Measurements from ENCODE around the gene ZNF221. TPM values are rescaled to one million over a fixed set of nuclear protein-coding genes. Genes with fewer than 3 reads are reported as not detected.
A peak's percentile ranks its signal among the peaks of the same experiment; 100 is the strongest.

ZNF221 gene
- polyA plus RNA-seq (2012; ENCODE audit: low read depth, missing spikeins): 0.76 TPM

DNA sequence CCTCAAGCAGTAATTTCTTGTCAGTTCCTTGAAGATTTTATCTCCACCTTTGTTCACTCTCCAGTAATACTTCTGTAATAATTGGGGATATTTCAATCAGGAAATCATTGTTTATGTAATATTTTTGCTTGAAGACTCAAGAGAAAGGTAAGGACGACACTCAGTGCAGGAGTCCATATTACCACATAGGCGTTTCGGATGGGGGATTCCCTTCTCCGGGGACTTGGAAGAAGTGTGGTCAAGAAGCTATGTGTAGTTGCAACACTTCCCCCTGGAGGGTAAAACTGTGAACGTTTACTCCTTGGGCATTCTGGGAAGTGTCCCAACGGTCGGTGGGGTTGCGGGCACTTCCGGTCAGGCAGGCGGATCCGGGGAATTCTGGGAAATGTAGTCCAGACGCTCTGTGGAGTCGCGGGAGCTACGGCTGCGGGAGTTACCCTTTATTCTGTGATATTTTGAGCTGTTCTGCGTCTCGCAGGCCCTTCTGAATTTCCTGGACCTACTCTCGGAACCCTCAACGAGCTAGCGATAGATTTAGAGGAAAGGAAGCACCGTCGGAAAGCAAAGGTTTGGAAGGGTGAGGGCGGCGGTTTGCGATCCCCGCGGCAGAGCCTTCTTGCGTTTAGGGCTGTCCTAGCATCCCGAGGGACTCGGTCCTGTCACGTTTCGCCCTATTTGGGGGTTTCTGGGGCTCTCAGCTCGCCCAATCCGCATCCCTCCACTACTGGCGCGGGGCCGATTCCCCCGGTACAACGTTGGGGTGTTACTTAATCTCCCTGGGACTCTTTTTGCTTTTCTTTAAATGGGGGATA, at the start of gene ZNF221:
ZNF221 (plus strand) TSS at position 395 of the 812 bp plus-strand sequence. CDS start 11,499 bp downstream, outside the sequence.
- DNase-seq (ENCODE audit: insufficient read length, low spot score) (peak; percentile 65), FAIRE-seq (peak; percentile 96)
- peak; percentile 50 for TF ChIP-seq SPI1 (IDR thresholded peaks at IDR 0.05; ENCODE audit: low read depth, low read length)
- peak; percentile 58; the same call in 1 of the 2 replicates for TF ChIP-seq TAF1 (IDR thresholded peaks at IDR 0.05; ENCODE audit: low read depth, low read length)
- TF ChIP-seq POLR2A (IDR thresholded peaks at IDR 0.05; ENCODE audit: low read depth, low read length): 0 out of 2 replicates have a peak, but pooled peaks have one; percentile 17
- no peak for TF ChIP-seq PAX5 (IDR thresholded peaks at IDR 0.05; ENCODE audit: insufficient read depth, low read length, severe bottlenecking)
- TF ChIP-seq POU2F2 (IDR thresholded peaks at IDR 0.05; ENCODE audit: low read depth, low read length): peak; percentile 57; the same call in 1 of the 2 replicates
- no peak for TF ChIP-seq POLR2AphosphoS5 (IDR thresholded peaks at IDR 0.05; ENCODE audit: low read depth, low read length)

GRCh38 chr19:43901395-43902390, 49.3 kb upstream of the ZNF221 start:
- TF ChIP-seq SPI1 (IDR thresholded peaks at IDR 0.05; ENCODE audit: low read depth, low read length): no peak
- 0 out of 2 replicates have a peak, but pooled peaks have one; percentile 46 for TF ChIP-seq POLR2A (IDR thresholded peaks at IDR 0.05; ENCODE audit: low read depth, low read length)
- TF ChIP-seq POU2F2 (IDR thresholded peaks at IDR 0.05; ENCODE audit: low read depth, low read length): peak; percentile 54; the same call in 1 of the 2 replicates
- no peak for TF ChIP-seq TAF1 (IDR thresholded peaks at IDR 0.05; ENCODE audit: low read depth, low read length)
- FAIRE-seq (peak; percentile 97), DNase-seq (ENCODE audit: insufficient read length, low spot score) (peak; percentile 45)

DNA sequence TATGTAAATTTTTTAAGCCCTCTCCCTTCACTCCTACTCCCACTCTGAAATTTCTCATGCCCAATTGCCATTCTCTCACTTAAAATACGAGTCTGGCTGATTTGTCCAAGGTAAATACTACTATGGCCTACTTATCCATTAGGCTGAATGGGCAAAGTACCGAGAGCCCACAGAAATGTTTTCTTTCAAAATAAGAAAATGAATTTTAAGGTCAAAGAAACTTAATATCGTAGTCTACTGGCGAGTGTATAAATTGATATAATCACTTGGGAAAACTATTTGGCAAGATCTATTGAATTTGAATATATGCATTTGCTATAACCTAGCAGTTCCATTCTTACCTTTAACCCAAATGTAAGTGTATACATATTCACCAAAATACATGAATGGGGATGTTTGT, 48.6 kb upstream of the ZNF221 start:
- no peak for FAIRE-seq
- no peak for DNase-seq (ENCODE audit: insufficient read length, low spot score)
- TF ChIP-seq POU2F2 (IDR thresholded peaks at IDR 0.05; ENCODE audit: low read depth, low read length): no peak
- no peak for TF ChIP-seq SPI1 (IDR thresholded peaks at IDR 0.05; ENCODE audit: low read depth, low read length)
- TF ChIP-seq TAF1 (IDR thresholded peaks at IDR 0.05; ENCODE audit: low read depth, low read length): no peak
- no peak for TF ChIP-seq PAX5 (IDR thresholded peaks at IDR 0.05; ENCODE audit: insufficient read depth, low read length, severe bottlenecking)
- no peak for TF ChIP-seq POLR2AphosphoS5 (IDR thresholded peaks at IDR 0.05; ENCODE audit: low read depth, low read length)
- no peak for TF ChIP-seq POLR2A (IDR thresholded peaks at IDR 0.05; ENCODE audit: low read depth, low read length)

DNA sequence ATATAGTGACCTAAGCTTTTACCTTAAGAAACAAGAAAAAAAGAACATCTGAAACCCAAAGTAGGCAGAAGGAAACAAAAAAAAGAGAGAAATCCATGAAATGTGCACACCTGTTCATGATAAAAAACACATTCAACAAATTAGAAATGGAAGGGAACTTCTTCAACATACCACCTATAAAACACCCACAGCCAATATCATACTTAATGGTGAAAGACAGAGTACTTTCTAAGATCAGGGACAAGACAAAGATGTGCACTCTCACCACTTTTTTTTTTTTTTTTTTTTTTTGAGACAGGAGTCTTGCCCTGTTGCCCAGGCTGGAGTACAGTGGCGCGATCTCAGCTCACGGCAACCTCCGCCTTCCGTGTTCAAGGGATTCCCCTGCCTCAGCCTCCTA, 45.1 kb upstream of the ZNF221 start:
- no peak for DNase-seq (ENCODE audit: insufficient read length, low spot score)
- TF ChIP-seq PAX5 (IDR thresholded peaks at IDR 0.05; ENCODE audit: insufficient read depth, low read length, severe bottlenecking) (no peak), TAF1 (IDR thresholded peaks at IDR 0.05; ENCODE audit: low read depth, low read length) (no peak), POLR2AphosphoS5 (IDR thresholded peaks at IDR 0.05; ENCODE audit: low read depth, low read length) (no peak), POLR2A (IDR thresholded peaks at IDR 0.05; ENCODE audit: low read depth, low read length) (no peak), POU2F2 (IDR thresholded peaks at IDR 0.05; ENCODE audit: low read depth, low read length) (no peak), SPI1 (IDR thresholded peaks at IDR 0.05; ENCODE audit: low read depth, low read length) (no peak)
- FAIRE-seq: no peak

GRCh38 chr19:43906774-43907173, 44.3 kb upstream of the ZNF221 start:
- DNase-seq (ENCODE audit: insufficient read length, low spot score) (no peak), FAIRE-seq (no peak)
- TF ChIP-seq POU2F2 (IDR thresholded peaks at IDR 0.05; ENCODE audit: low read depth, low read length) (no peak), TAF1 (IDR thresholded peaks at IDR 0.05; ENCODE audit: low read depth, low read length) (no peak), POLR2A (IDR thresholded peaks at IDR 0.05; ENCODE audit: low read depth, low read length) (no peak), PAX5 (IDR thresholded peaks at IDR 0.05; ENCODE audit: insufficient read depth, low read length, severe bottlenecking) (no peak), SPI1 (IDR thresholded peaks at IDR 0.05; ENCODE audit: low read depth, low read length) (no peak), POLR2AphosphoS5 (IDR thresholded peaks at IDR 0.05; ENCODE audit: low read depth, low read length) (no peak)

DNA sequence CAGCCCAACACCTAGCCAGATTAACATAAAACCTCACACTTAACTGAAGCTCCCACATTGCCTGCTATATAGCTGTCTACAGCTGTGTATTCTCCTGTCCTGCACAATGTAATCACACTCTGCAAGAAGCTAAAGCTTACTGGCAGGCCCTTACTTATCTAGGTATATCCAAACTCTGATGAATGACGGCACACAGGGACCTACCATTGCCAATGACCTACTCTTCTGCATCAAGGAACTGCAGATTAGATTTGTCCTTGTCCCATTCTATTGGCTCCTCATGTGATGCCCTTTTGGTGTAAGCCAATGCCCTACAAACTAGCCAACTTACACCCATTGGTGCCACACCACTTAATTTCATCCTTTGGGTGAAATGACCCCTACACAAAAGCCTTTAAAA, 42.4 kb upstream of the ZNF221 start:
- no peak for TF ChIP-seq SPI1 (IDR thresholded peaks at IDR 0.05; ENCODE audit: low read depth, low read length)
- no peak for TF ChIP-seq POU2F2 (IDR thresholded peaks at IDR 0.05; ENCODE audit: low read depth, low read length)
- no peak for TF ChIP-seq TAF1 (IDR thresholded peaks at IDR 0.05; ENCODE audit: low read depth, low read length)
- TF ChIP-seq POLR2A (IDR thresholded peaks at IDR 0.05; ENCODE audit: low read depth, low read length): no peak
- no peak for TF ChIP-seq POLR2AphosphoS5 (IDR thresholded peaks at IDR 0.05; ENCODE audit: low read depth, low read length)
- no peak for TF ChIP-seq PAX5 (IDR thresholded peaks at IDR 0.05; ENCODE audit: insufficient read depth, low read length, severe bottlenecking)
- FAIRE-seq (no peak), DNase-seq (ENCODE audit: insufficient read length, low spot score) (no peak)

DNA sequence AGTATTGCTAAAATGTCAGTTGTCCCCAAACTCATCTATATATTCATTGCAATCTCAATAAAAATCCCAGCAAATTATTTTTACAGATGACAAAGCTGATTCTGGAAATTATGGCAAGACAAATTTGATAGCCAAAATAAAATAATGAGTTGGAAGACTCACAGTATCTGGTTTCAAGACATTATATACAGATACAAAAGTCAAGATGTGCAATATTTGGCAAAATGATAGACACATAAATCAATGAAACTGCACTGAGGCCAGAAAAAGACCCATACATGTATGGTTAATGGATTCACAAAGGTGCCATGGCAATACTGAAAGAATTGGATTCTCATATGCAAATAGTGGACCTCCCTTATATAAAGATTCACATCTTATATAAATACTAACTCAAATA, 40.1 kb upstream of the ZNF221 start:
- FAIRE-seq: no peak
- TF ChIP-seq POLR2AphosphoS5 (IDR thresholded peaks at IDR 0.05; ENCODE audit: low read depth, low read length): no peak
- no peak for TF ChIP-seq PAX5 (IDR thresholded peaks at IDR 0.05; ENCODE audit: insufficient read depth, low read length, severe bottlenecking)
- TF ChIP-seq SPI1 (IDR thresholded peaks at IDR 0.05; ENCODE audit: low read depth, low read length): no peak
- no peak for TF ChIP-seq POLR2A (IDR thresholded peaks at IDR 0.05; ENCODE audit: low read depth, low read length)
- no peak for TF ChIP-seq TAF1 (IDR thresholded peaks at IDR 0.05; ENCODE audit: low read depth, low read length)
- TF ChIP-seq POU2F2 (IDR thresholded peaks at IDR 0.05; ENCODE audit: low read depth, low read length): no peak

GRCh38 chr19:43913383-43913782, 37.6 kb upstream of the ZNF221 start:
- no peak for FAIRE-seq
- TF ChIP-seq SPI1 (IDR thresholded peaks at IDR 0.05; ENCODE audit: low read depth, low read length): no peak
- TF ChIP-seq TAF1 (IDR thresholded peaks at IDR 0.05; ENCODE audit: low read depth, low read length): no peak
- no peak for TF ChIP-seq POU2F2 (IDR thresholded peaks at IDR 0.05; ENCODE audit: low read depth, low read length)
- no peak for TF ChIP-seq POLR2A (IDR thresholded peaks at IDR 0.05; ENCODE audit: low read depth, low read length)
- TF ChIP-seq POLR2AphosphoS5 (IDR thresholded peaks at IDR 0.05; ENCODE audit: low read depth, low read length): no peak
- no peak for TF ChIP-seq PAX5 (IDR thresholded peaks at IDR 0.05; ENCODE audit: insufficient read depth, low read length, severe bottlenecking)
- DNase-seq (ENCODE audit: insufficient read length, low spot score): no peak

More for the DNA sequence above, 40.1 kb upstream of the ZNF221 start:
- DNase-seq (ENCODE audit: insufficient read length, low spot score): no peak
